Measurements from ENCODE around the gene SIK3.

SIK3 gene

GRCh38 chr11:116855413-116855812 lies 242.8 kb downstream of the SIK3 start:
- DNase-seq (ENCODE audit: low read depth): no peak
- no peak overlapping the region for H3K4me3 ChIP-seq (ENCODE audit: low read depth, low read length)
- TF ChIP-seq CTCF (conservative IDR thresholded peaks at IDR 0.05; ENCODE audit: low read depth, low read length): no peak

- TF ChIP-seq CTCF (conservative IDR thresholded peaks at IDR 0.05; ENCODE audit: low read depth, low read length): no peak
- peak; percentile 92 for DNase-seq (ENCODE audit: low read depth)
- no peak overlapping the region for H3K4me3 ChIP-seq (ENCODE audit: low read depth, low read length)
Measured at GRCh38 chr11:116853461-116854073, 244.7 kb downstream of the SIK3 start.

- DNase-seq (ENCODE audit: low read depth): peak; percentile 43
- TF ChIP-seq CTCF (conservative IDR thresholded peaks at IDR 0.05; ENCODE audit: low read depth, low read length): no peak
- H3K4me3 ChIP-seq (ENCODE audit: low read depth, low read length): no peak overlapping the region
Measured at GRCh38 chr11:116852261-116853031, 245.8 kb downstream of the SIK3 start.

- TF ChIP-seq CTCF (conservative IDR thresholded peaks at IDR 0.05; ENCODE audit: low read depth, low read length): no peak
- H3K4me3 ChIP-seq (ENCODE audit: low read depth, low read length): no peak overlapping the region
- DNase-seq (ENCODE audit: low read depth): no peak
Measured at GRCh38 chr11:116851626-116852025, 246.6 kb downstream of the SIK3 start.

- no peak for DNase-seq (ENCODE audit: low read depth)
Measured at GRCh38 chr11:116849486-116849885, 248.7 kb downstream of the SIK3 start.

GRCh38 chr11:116849060-116849459 lies 249.2 kb downstream of the SIK3 start:
- DNase-seq (ENCODE audit: low read depth): no peak
- no peak overlapping the region for H3K4me3 ChIP-seq (ENCODE audit: low read depth, low read length)
- TF ChIP-seq CTCF (conservative IDR thresholded peaks at IDR 0.05; ENCODE audit: low read depth, low read length): no peak

More at GRCh38 chr11:116849486-116849885, 248.7 kb downstream of the SIK3 start:
- TF ChIP-seq CTCF (conservative IDR thresholded peaks at IDR 0.05; ENCODE audit: low read depth, low read length): no peak
- H3K4me3 ChIP-seq (ENCODE audit: low read depth, low read length): no peak overlapping the region

- H3K4me3 ChIP-seq (ENCODE audit: low read depth, low read length): no peak overlapping the region
- DNase-seq (ENCODE audit: low read depth): no peak
- TF ChIP-seq CTCF (conservative IDR thresholded peaks at IDR 0.05; ENCODE audit: low read depth, low read length): no peak
Measured at GRCh38 chr11:116847612-116848011, 250.6 kb downstream of the SIK3 start.
